LHCN-M2 (cell line): ENCODE results near the gene CHCHD4. TPM values are rescaled to one million over a fixed set of nuclear protein-coding genes. Genes with fewer than 3 reads are reported as not detected.

Experiments used
- DNase-seq: peaks from one replicate; pipeline ENCODE4 v3.0.0-alpha.2; 2012; ENCODE audit warnings: low read depth
- total RNA-seq: library from RNA; depleted of rRNA; stranded (reverse); fragments of >200 nt; gene quantifications from 2 replicates; pipeline ENCODE4 v1.2.3, GENCODE V29; 2014

Gene CHCHD4
- total RNA-seq, 1 experiment from 2014 or later = 27.2 TPM

DNA sequence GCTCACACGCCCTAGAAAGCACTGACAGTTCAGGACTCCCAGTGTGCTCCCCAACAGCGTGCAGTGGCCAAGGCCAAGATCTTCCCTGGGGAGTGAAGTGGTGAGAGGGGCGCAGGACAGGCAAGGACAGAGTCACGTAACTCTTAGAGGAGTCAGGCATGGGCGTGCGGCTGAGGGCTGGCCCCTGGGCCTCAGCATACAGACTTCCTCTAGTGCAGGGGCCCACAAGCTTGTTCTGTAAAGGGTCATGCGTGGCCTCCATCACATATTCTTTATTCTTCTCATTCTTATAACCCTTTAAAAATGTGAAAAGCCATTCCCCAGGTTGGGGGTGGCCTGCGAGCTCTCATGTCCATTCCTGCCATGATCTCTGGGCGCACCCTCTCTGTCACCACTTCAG is 25.4 kb upstream of the CHCHD4 start:
- no peak for DNase-seq

DNA sequence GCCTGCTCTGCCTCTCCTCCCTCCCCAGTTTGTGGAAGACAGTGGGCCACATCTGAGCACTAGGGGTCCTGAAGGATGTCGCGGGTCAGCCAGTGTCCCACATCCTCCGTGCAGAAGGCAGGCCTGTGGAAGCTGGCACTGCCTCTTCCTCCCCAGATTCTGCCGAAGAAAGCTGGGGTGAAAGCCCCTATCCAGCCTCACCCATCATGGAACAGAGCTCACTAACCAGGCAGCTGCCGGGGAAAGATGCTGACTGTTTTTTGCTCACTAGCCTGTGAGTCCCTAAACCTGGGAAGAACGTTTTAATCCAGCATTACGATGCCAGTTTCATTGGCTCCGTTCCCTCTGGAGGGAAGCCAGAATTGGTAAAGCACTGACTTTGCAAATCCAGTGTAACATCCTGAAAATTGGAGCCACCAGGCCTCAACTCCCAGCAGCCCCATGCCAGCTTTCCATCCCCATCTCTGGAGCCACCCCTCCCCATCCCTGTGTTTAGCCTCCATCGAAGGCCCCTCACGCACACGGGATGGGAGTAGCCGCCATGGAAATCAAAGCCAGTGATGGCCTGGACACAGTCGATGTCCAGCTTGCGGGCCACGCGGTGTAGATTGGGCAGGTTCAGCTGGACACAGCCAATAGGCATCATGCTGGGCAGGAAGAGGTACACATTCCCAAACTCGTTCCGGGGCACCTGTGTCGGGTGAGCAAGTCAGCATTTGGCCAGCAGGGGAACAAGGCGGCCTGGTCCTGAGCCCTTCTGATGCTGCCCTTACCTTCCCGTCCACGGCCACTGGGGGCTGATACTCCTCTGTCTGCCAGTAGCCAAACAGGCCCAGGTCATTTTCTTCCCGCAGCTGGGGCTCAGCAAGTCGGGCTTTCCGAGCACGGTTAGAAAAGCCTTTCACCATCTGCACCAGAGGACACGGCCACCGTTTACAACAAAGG is 23.6 kb upstream of the CHCHD4 start:
- no peak for DNase-seq

DNA sequence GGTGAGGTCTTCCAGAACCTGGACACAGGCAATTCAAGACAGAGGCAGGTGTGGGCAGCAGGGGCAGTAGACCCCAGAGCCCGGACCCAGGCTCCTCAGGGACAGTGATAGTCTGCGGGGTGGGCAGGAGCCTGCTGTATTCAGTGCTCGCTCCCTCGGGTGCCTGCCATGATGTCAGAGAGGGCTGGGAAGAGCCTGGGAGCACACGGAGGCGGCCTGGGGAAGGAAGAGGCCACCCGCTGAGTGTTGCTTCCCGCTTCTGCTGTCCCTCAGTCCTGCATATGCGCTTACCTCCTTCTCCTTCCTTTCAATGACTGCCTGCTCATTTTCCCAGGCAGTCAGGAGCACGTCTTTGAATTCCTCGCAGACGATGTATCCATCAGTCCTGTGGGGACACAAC is 22.9 kb upstream of the CHCHD4 start:
- no peak for DNase-seq

DNA sequence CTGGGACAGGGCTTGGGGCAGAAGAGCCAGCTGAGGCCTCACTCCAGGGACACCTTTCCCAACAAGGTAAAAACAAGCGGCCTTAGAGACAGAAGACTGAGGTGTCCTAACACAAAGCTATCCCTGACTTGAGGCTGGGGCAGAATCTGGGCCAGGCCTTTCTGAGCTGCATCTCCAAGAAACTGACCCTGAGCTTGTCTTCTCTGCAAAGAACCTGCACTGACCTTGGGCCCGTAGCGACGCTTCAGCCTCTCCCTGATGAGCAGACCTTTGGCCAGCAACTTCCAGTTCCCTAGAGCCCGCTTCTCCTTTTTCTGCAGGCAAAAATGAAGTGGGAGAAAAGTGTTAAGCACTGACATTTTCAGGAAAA is 22.4 kb upstream of the CHCHD4 start:
- no peak for DNase-seq

DNA sequence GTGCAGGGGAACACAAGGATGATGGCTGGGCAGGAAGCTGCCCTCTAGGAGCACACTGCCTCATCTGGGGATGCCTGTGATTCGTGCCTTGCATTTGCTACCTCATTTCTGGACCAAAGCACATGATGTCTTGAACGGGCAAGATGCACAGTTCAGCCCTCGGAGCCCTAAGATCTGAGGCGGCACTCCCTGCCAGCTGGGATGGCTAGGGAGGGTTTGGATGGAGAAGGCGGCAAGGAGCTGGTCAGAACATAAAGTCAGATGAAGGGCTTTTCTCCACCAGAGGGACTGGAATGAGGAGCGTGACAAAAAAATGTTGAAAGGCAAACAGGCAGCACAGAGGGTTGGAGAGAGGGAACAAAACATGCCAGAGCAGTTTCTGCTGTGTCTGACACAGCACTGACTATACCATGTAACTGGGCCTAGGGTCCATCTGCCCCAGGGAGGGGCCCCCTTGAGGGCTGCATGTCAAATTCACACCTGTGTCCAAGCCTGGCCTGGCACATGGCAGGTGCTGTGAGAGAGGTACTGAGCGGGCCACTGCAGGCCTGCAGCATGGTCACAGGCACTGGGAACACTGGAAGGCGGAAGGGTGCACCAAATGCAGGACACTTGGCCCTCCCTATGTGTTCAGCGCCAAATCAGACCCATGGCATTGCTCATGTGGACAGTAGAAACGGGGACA is 21.9 kb upstream of the CHCHD4 start:
- no peak for DNase-seq

DNA sequence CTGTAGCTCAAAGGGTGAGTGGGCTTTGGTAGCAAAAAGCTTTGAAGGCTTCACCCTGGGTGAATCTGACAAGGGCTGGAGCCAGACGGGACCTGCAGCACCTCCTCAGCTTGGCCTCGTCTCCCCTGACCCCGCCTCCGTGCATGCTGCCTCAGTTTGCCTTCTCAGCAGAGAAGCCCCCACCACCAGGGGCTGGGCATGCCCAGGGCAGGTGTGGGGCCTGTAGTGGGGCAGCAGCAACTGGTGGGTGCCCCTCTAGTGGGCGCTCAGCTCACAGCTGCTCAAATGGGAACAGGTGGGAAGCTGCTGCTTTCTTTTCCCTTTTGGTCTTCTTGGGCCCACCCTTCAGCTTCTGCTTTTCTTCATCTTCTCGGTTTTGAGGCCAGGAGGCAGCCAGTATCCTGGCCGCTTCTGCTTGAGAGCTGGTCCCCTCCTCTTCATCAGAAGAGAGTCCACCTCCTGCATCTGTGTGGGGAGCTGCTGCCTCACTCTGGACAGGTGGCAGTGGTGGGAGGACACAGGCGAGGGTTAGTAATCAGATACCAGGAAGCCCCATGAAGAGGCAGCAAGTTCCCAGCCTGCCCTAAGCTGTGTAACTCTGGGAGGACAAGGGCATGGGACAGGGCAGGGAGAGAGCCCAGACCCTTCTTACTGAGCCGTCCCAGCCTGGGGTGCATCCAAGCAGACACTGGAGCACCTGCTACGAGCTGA is 21.2 kb upstream of the CHCHD4 start:
- DNase-seq = no peak

DNA sequence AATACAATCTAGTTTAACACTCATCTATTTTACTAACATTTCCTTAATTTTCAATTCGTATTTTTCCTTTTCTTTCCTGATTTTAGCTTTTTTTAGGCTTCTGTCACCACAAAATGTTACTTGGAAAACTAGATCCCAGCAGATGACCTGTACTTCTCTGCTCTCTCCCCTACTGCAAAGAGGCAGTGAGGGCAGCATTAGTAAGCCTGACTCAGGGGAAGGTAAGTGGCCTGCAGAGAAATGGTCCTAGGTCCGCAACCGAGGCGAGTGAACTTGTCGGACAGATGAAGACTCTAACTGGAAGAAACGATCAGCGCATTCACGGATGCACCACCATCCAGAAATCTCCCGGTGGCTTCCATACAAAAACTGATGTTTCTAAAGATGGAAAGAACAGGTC is 20.6 kb upstream of the CHCHD4 start:
- DNase-seq = peak; percentile 41

DNA sequence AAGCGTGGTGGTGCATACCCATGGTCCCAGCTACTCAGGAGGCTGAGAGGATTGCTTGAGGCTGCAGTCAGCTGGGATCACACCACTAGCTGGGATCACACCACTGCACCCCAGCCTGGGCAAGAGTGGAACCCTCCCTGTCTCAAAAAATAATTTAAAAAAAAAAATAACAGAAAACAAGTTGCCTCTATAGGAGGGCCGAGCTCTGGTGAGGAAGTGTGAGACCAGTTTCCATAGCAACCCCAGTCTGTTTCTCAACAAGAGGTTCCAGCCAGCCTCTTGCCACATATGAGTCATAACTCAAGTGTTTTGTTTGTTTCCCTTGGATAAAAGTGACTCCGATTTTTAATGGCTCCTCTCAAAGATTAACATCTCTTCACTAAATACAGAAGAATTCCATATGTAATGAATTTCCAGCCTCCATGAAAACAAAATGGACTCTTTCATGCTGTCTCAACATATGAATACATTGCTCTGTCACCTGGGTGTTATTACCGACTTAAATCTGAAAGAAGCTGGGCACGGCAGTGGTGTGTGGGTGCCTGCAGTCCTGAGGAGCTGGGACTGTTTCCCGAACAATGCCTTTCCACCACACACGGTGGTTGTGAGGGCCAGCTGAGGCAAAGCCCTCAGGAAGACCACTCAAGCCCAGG is 19.9 kb upstream of the CHCHD4 start:
- DNase-seq = peak; percentile 98

DNA sequence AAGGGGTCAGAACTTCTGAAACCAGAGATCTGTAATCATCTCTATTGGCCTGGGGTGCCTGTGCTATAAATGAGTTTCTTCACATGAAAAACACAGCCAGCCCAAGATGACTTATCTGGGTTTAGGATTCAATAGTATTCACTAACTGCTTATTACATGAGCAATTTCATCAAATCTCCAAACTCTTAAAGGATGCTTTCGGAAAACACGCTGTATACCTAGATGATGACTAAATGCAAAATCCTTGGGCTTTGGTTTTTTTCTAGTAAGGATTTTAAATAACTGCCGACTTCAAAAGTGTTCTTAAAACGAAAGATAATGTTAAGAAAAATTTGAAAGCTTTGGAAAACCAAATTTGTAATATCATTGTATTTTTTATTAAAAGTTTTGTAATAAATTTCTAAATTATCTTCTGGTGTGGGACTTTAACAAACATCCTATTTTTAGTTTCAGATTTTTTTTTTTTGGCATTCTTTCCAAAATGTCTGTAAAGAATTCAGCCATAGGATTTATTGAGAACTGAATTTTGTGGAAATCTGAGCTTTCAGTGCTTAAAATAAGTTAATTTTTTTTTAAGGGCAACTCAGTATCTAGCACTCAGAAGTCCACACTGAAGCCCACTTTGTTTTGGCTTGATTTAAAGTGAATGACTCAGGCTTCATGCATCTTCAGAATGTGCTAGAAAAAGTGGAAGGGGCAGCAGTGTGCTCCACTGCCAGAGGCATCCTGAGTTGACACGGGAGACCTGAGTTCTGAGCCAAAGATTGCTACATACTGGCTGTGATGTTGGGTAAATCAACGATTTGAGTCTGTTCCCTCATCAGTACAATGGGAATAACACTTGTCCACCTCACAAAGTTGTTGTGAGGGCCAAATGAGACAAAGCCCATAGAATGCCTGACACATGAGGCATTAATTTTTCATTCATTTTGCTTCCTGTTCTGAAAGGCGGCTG is 18.9 kb upstream of the CHCHD4 start:
- peak; percentile 93 for DNase-seq

DNA sequence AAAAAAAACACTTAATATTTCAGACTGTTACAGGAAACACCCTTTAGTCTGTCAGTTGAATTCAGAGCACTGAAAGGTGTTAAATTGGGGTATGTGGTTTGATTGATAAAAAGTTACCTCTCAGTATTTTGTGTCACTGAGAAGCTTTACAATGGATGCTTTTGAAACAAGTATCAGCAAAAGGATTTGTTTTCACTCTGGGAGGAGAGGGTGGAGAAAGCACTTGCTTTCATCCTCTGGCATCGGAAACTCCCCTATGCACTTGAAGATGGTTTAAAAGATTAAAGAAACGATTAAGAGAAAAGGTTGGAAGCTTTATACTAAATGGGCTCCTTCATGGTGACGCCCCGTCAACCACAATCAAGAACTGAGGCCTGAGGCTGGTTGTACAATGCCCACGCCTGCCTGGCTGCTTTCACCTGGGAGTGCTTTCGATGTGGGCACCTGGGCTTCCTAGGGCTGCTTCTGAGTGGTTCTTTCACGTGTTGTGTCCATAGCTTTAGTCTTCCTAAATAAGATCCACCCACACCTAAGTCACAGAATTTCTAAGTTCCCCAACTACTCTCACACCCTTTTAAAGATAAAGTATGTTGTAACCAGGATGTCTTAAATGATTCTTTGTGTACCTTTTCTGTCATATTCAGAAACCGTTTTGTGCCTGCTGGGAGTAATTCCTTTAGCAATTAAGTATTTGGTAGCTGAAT is 18.0 kb upstream of the CHCHD4 start:
- DNase-seq = no peak

DNA sequence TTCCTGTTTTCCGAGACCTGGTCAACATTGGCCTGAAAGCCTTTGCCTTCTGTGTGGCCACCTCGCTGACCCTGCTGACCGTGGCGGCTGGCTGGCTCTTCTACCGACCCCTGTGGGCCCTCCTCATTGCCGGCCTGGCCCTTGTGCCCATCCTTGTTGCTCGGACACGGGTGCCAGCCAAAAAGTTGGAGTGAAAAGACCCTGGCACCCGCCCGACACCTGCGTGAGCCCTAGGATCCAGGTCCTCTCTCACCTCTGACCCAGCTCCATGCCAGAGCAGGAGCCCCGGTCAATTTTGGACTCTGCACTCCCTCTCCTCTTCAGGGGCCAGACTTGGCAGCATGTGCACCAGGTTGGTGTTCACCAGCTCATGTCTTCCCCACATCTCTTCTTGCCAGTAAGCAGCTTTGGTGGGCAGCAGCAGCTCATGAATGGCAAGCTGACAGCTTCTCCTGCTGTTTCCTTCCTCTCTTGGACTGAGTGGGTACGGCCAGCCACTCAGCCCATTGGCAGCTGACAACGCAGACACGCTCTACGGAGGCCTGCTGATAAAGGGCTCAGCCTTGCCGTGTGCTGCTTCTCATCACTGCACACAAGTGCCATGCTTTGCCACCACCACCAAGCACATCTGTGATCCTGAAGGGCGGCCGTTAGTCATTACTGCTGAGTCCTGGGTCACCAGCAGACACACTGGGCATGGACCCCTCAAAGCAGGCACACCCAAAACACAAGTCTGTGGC is 17.1 kb upstream of the CHCHD4 start:
- DNase-seq = no peak

DNA sequence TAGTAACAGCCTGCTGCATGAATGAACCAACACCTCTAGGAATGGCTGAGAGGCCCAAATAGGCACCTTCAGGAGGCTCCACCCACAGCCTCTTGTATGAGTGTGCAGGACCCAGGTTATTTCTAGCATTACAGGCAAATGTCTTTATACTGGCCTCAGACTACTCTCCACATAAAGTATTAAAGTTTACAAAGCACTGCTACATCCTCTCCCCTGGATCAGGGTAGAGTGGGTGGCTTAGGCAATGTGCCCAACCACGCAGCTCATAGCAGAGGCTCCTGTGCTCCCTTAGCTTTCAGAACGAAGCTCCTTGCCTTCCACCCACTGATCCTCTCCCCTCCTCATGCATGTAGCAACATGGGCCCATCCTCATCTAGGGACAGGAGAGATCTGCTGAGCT is 16.5 kb upstream of the CHCHD4 start:
- no peak for DNase-seq

DNA sequence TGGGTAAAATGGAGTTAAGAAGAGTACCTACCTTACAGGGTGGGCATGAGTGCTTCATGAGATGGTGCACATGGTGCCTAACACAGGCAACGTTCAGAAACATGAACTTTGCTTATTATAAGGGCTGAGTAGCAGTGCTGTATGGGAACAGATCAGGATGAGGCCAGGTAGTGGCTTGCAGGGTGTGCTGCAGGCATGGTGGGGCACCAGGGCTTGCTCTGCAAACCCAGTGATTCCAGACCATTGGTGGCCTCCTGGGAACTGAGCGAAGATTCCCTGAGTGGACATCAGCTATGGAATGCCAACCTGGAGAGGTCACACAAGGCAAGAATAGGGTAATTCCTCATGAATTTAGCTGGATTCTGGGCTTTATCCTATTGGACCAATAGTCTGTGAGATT is 16.0 kb upstream of the CHCHD4 start:
- no peak for DNase-seq

DNA sequence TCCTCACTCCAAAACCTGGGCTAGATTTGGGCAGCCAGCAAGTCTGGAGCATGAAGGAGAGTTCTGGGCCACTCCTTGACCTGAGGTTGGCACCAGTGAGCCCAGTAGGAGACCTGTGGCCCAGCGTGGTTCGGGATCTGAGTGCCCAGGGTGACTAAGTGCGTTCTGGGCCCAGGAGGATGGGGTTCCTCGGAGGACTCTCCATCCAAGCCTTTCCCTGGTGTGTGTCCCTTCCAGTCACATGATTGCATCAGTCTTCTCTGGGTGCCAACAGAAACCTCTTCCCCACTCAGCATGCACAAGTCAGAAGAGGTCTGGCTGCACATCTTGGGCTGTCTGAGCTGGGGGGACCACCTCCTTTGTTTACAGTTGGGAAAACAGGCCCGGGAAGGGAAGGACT is 15.1 kb upstream of the CHCHD4 start:
- no peak for DNase-seq

DNA sequence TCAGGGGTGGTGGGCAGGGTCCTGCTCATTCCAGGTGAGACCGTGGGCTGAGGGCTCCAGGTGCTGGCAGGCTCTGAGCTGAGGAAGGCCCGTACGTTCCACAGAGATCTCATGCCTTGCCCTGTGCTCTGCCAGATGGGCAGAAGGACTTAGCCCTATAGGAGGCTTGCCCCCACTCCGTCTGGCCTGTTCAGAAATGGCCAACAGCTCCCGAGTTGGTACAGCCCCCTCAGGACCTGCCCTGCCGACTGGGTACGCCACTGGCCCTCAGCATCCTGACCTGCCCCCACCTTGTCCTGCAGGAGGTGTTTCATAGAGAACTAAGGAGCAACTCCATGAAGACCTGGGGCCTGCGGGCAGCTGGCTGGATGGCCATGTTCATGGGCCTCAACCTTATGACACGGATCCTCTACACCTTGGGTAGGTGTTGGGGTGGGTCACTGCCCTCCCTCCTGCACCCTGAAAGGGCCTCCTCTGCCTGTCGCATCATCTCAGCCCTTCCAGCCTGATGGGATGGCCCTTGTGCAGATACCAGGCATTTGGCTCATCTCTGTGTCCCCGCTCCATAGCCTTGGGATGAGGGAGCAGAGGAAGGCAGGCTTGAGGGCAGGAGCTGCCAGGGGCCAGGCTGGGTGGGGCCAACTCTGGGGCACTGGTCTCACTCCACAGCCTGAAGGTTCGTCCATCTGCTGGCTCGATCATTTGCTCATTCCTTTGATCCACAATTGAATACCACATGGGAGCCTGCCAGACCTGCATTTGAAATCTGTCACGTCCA is 14.4 kb upstream of the CHCHD4 start:
- no peak for DNase-seq

DNA sequence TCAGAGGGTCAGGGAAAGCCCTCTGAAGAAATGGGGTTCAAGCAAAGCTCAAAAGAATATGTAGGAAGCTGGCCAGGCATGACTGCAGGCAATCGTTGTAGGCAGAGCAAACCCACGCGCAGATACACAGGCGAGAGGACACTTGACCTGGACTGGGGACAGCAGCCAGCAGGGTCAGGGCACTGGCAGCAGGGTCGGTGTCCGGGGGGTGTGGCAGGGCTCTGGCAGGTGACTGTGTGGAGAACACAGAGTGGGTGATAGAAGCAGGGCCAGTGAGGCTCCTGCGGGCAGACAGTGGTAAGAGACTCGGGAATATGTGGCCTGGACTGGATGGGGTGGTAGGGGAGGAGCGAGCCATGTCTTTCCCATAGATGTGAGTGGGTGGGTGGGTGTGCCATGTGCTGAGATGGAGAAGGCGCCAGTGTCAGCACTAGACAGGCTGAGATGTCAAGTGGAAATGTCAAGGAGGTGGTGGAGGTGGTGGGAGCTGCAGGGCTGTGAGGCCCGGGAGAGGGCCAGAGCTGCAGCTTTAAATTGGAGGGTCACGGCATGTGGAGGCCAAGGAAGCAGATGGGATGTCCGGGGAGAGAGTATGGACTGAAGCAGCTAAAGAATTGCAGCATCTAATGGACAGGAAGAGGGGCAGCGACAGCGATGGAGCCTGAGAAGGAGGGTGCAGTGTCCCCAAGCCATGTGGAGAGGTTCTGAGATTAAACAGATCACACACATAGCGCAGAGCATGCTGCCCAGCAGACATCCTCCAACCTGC is 13.6 kb upstream of the CHCHD4 start:
- DNase-seq = no peak

DNA sequence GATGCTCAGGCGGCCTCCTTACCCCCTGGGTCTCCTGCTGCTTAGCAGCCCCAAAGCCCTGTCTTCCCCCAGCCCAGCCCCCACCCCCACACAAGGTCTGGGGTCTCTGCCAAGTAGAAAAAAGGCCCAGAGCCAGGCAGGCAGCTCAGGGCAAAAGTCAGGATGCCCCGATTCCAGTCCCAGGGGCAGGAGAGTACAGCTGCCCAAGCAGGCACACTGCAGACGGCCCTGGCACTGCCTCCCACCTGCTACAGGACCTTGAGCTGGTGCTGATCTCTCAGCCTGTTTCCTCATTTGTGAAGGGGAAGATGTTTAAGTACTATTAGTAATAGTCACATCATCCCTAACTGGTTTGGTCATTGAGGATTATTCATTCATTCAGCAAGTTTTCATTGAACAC is 12.8 kb upstream of the CHCHD4 start:
- DNase-seq = no peak

DNA sequence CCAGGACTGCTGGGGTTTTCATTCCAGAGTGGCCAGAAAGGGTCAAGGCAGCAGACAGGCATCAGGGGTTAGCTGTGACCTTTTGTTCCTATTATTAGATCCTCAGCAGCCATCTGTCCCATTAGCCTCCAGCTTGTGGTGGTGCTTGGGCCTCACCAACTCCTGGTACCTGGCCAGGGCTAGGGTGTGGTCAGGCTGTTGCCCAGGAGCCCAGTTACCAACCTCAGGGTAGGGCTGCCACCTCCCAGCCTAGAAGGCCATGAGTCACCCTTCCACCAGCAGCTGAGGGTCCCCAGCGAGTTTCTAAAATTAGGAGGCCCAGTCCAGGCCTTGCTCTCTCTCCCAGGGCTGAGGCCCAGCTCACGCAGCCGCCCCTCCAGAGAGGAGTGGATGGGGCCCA is 12.3 kb upstream of the CHCHD4 start:
- peak; percentile 66 for DNase-seq
